GM19468 (cell line): Measurements from ENCODE around the gene KRT20.
"Not testable (repeated sequence)": the region's sequence is repeated elsewhere in the genome, so short reads cannot be mapped to it uniquely, and the experiment has no call there.

ENCODE experiments used
- ATAC-seq: cut with Tn5 transposase; IDR thresholded peaks from one replicate; pipeline ENCODE4 v1.9.1; 2021; ENCODE audit warnings: mild to moderate bottlenecking, moderate library complexity, moderate number of reproducible peaks; ENCODE audit not compliant: unreplicated experiment; ENCODE audit errors: extremely low read depth

KRT20 gene

DNA sequence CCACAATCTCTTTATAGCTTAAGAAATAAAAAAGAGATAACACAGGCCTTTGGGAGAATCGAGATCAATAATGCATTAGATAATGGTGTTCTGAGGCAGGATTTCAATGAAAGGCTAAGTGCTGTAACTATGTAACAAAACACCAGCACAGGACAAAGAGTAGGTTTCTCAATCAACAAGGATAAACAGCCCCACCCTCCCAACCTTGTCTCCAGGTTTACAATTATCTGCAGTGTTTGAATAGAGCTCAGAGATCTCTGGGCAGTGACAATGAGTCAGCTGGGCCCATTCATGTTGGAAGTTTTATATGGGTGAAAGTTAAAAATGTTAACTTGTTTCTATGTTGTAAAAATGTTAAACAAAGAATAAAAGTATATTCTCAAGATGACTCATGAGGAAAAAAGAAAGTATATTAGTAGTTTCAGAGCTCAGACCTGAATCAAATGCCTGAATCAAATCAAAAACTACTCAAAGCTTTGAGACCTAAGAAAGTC lies 17.0 kb upstream of the KRT20 start:
- no peak for ATAC-seq

DNA sequence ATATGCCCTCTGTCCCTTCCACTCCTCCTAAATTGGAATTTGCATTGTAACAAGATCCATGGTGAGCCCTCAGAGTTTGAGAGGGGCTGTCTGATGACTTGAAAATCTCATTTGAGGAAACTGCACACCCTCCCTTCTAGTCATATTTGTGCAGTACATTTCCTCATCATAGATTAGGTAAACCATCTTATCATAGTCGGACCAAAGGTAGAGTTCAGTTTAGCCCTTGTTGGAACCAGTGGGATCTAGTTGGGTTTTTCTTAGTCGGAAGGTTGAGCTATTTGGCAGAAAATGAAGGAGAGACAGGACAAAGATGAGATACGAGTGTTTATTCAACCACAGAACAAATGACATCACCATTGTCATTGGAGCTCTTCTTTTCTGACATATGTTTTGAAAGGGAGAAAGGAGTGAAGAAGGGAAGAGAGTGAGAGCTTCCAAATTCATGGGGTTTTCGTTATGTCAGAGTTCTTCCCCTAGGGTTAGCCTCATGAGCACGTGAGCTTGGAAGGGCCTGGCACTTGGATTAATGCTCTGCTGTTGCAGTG lies 15.8 kb upstream of the KRT20 start:
- no peak for ATAC-seq

DNA sequence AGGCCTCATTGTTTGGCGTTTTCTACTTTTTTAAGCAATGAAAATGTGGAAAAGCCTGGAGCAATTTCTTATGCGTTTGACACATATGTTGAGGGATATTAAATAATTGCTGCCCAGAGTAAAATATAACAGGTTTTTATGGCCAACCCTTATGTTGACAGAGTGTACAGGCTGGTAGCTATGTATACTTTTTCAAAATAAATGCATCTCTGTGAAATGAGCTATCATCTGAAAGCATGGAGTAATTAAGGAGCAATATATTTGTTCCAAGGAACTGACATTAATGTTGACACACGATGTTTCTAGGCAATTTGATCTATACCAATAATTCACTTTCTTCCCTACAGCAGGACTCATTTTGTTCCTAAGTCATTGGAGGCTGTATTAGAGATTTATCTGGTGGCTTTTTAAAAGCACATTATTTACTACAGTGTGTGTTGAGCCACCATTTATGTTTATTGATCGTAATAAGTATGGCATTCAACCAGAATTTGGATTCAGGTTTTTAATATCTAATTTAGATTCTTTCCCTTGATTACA lies 11.9 kb upstream of the KRT20 start:
- no peak for ATAC-seq

DNA sequence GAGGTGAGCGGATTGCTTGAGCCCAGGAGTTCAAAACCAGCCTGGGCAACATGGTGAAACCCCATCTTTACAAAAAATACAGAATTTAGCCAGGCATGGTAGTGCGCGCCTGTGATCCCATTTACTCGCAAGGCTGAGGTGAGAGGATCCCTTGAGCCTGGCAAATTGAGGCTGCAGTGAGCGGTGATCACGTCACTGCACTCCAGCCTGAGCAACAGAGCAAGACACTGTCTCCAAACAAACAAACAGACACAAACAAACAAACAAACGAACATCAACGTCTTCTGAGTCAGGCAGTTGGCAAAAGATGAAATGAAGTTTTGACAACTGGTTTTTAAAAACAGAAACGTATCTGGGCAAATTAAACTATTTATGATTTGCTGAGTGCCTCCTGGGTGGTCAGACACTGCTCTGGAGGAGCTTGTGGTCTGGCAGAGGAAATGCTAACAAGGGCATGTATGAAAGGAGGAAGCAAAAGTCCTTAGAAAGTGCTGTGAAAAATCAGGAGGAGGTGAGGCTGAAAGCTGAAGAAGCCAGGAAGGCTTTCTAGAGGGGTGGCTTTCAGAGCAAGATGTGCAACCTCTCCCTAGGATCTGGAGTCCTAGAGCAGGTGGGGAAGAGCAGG lies 10.2 kb upstream of the KRT20 start:
- ATAC-seq: no peak

DNA sequence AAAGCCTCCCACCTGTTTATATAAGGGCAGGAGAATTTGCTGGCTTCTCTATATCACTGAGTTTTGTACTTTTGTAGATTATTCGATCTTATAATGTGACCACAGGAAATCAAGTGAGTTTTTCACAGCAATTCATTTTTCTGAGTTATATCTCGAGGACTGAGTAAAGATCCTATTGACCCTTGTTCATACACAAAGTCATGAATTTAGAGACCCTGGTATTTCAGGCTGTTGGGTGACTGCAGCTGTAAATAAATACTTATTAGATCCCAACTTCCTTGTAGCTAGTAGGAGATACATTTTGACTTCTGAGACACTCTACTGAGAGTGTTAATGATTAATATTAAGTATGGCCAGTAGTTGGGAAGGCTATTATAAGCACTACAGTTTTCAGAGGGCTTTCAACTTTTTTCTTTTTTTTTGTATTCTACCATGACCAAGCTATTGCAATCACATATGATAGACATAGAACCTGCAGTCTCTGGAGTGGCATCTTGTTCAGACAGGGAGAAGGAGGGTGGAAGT lies 3.2 kb upstream of the KRT20 start:
- no peak for ATAC-seq

DNA sequence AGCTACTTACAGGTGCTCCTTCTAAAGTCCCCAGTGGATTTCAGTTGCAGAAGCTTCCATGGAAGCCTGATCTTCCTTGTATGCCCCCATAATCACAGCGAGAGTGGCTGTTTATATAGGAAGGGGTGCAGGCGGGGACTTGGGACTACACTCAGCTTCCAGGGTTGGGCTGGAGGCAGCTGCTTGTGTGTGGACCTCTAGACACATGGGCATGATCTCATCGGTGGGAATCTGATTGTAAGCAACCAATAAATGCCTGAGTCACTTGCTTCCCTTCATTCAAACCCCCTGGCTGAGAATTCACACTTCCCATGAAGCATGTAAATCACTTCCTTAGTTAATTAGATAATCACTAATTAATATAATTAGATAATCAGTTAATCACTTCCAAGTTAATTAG lies 1.0 kb upstream of the KRT20 start:
- no peak for ATAC-seq

DNA sequence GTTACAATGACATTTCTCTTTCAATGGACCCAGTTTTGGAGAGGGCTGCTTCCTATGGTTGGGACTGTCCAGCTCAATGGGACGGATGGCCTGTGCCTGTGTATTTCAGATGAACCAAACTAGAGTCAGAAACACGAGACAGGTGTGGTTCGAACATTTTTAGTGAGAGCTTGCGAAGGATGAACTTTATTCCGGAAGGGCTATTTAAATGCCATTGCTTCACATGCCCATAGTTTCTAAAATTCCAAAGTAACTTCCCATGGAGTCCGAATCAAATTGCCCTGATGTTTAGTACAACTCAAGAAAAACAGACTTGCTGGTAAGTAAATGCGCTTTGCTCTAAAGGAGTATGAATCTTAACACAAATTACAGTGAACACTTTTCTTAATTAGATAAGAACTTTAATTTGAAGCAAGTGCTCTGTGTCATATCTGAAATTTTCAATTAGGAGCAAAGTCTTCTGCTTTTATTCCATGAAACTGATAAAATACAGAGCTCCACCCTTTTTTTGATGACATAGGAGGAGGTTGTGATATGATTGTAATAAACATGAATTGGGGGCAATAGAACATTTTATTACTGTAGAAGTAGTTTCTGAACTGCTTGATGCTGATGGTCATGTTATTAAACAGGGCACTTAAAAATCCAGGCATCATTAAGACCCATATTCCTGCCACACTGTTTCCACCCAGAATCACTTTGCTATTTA lies 1.3 kb downstream of the KRT20 start:
- ATAC-seq: no peak

DNA sequence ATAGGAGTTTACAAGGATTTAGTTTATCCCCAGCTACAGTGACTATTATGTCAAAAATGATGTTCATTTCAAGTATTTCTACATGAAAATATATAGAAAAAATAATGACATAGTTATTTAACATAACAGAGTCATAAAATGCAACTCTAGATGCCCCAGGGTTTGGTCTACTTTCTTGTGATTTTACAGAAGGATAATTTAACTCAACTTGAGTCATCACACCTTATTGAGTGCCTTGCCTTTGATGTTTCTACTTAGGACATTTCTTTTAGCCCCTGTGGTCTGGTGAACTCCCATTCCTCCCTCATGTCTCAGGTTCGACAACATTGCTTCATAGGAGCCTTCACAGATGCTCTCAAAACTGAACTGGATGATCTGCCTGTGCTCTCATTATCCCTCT lies 2.0 kb downstream of the KRT20 start:
- no peak for ATAC-seq

DNA sequence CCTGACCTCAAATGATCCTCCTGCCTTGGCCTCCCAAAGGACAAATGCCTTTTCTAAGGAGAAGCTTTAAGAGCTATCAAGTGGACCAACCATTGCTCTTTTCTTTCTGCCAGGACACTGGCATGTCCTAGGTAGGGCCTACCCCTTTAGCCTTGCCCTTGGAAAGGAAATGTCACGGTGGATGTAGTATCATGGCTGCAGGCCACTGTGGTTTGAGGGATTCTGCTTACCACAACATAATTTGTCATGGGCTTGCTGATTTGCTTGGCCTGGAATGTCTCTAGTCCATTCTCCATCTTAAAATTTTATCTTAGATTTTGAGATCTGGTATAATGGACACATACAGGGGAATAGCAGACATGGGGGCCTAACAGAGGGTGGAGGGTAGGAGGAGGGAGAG lies 6.0 kb downstream of the KRT20 start:
- no peak for ATAC-seq

DNA sequence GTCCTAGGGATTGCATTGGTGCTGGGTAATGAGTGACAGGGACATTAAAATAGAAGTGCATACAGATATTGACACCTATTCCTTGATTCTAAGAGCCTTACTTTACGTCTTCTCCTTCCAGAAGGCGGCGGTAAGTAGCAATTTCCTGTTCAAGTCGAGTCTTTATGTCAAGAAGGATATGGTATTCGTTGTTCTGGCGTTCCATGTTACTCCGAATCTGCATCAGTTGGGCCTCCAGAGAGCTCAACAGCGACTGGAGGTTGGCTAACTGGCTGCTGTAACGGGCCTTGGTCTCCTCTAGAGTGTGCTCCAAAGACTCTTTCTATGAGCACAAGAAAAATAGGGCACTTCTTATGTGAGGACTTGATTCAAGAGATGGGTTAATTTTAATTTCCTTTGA lies 7.0 kb downstream of the KRT20 start:
- ATAC-seq: no peak

DNA sequence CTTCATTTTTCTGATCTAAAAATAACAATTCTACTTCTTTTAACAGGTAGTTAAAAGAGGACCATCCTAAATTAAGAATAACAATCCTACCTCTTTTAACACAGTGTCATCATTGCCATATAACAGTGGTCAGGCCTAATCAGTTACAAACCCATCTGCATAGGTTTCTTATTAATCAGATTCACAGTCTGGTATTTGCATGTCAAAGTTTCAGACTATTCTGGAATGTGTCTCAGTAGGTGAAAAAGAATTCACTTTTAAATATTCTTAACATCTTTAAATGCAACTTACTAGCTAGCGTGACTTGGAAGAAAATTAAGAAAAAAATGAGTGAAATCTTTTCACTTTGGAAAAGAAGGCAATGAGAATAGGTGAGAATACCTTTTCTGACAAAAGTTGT lies 11.2 kb downstream of the KRT20 start:
- no peak for ATAC-seq

DNA sequence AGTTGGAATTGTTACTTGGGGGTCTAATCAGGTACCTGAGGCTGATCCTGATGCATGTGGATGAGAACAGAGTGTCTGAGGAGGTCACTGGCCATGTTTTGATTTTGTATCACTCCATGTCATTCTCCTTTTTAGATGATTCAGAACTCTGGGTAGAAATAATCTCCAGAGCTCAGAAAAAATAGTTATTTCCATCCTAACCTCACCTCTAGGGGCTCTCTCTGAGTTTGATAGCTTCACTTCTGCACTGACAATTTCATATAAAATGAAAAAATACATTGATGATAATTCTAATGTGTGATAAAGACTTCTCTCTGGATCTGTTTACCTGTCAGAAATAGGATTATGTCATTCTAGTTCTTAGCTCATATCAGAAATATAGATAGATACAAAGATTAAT lies 11.8 kb downstream of the KRT20 start:
- ATAC-seq: no peak

DNA sequence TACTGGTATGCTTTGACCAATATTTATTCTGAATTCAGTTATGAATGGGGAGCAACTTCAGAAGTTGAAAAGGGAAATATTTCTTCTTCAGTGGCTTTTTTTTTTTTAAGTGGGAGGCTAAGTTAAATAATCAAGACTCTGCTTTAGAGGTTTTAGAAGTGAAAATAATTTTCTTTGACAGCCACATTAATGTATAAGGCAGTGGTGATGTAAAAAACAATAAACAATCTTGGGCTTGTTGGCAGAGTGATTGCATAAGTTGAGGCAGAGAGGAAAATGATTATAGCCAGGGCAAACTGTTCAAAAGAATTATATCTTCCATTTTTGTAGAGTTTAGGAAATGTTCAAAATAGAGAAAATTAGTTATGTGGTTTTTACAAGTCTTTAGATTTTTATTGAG lies 12.6 kb downstream of the KRT20 start:
- no peak for ATAC-seq

DNA sequence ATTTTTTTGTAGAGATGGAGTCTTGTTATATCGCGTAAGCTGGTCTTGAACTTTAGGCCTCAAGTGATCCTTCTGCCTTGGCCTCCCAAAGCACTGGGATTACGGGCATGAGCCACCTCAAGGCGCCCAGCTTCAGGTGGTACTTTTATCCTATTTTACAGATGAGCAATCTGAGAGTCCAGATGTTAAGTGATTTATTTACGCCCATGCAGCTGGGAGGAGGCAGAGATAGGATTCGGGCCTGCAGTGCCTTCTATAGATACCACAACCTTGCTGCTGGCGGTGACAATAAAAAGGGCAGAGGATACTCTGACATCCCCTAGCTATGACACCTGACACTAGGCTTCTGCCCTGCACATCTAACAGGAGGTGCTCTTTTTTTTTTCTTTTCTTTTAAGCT lies 13.7 kb downstream of the KRT20 start:
- ATAC-seq: no peak

DNA sequence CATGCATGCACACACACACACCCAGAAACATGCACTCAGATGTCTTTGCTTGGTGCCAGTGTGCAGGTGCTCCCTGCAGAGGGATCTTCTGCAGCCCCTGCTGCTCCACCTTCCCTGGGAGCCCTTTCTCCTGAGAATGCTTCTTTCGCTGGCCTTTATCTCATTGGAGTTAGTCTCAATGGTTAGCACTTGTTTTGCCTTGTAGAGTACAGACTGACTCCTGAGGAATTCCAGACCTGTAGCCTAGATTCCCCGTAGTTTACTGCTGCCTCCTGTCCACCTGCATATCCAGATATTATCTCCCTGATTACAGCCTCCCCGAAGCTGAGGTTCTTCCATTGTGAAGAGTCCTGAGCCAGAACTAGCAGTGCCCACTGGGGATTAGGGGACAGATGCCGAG lies 14.9 kb downstream of the KRT20 start:
- no peak for ATAC-seq

DNA sequence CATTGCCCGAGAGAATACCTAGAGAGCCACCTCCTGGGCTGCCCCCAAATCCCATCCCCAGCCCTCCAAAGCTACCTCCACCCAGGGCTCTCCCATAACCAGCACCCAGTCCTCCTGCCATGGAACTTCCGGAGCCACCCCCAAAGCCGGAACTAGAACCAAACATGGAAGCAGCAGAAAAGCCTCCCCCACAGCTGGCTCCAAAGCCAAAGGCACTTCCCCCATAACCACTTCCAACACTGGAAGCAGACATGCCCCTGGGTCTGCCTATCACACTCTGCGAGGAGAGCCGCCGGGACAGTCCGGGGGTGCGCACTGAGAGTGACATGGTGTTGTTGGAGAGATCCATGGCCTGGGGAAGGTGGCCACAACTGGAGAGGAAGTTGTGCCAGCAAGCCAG lies 18.2 kb downstream of the KRT20 start, which contains the start of gene KRT12:
KRT12 (minus strand) TSS at position 386 of the 400 bp plus-strand sequence; CDS start at position 349, 37 bp downstream.
- ATAC-seq: no peak

DNA sequence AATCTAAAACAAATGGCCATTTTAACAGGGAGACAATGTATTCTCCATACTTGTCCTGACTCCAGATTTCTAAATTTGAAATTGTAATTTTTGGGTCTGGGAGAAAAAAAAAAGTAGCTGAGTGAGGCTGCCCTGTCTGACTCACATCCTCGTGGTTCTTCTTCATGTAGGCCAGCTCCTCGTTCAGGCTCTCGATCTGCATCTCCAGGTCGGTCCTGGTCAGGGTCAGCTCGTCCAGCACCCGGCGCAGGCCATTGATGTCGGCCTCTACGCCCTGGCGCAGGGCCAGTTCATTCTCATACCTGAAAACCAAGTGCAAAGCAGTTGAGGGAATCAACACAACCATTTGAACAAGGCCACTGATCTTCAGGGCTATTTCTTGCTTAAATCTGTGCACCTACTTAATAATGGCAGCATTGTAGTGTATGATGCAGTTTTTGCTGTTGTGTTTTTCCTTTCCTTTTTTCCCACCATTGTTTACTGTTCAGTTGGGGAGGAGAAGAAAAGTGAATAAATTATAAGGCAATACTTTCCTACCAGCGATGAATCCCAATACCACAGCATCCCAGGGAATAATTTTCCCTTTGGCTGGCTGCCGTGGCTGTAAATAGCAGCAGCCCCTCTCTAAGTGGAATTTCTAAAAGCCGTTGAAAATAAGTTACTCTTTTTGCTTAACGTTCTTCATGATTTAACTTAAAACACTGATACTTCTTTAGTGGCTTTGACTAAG lies 20.2 kb downstream of the KRT20 start:
- no peak for ATAC-seq

DNA sequence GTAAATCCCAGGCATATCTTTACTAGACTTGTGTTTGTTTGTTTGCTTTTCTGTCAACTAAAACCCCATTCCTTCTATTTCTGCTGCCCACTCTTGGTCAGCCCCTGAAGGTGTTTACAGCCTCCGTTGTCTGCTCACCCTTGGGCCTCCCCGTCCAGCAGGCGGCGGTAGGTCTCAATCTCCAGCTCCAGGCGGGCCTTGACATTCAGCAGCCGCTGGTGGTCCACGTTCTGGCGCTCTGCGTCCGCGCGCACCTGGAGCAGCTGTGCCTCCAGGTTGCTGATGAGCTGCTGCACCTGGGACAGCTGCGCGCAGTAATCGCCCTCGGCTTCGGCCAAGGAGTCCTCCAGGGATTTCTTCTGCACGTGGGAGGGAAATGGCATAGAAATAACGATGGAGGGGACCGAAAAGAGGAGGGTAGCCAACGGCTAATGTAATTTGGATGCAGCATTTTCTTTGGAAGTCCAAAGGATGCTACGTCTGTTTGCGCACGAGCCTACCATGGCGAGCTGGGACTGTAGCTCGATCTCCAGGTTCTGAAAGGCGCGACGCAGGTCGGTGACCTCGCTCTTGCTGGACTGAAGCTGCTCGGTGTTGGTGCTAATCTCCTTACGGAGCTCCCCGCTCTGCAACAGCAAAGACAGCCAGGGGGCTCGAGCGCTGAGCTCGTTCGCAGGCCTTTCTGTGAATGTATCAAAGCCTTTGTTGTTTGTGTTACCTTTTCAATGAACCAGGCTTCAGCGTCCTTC lies 21.9 kb downstream of the KRT20 start:
- no peak for ATAC-seq

DNA sequence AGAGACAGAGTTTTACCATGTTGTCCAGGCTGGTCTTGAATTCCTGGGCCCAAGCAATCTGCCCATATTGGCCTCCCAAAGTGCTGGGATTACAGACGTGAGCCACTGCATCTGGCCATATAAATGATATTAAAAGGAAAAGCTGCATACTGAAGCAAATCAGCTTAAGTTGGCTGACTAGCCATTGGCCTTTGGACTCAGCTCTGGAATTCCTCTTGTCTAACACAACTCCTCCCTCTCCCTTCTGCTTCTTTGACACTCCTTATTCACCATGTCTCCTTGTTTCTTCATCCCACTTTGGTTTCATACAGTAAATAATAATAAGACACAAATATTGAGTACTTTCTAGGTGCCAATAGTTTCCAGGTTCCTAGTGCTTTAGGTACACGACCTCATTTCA lies 25.5 kb downstream of the KRT20 start:
- no peak for ATAC-seq

DNA sequence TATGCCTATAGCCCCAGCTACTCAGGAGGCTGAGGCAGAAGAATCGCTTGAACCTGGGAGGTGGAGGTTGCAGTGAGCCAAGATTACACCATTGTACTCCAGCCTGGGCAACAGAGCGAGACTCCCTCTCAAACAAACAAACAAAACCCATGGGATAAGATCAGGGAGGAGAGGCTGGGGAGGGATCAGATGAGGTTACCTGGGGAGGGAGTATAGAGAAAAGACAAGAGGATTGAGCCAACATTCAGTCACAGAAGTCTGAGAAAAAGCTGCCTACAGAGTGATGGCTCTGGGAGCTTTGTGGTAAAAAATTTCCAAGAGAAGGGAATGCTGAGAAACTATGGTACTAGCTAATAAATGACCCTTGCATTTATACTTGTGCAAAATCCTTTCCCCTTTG lies 26.4 kb downstream of the KRT20 start:
- not testable (repeated sequence) for ATAC-seq
